Right renal pelvis (tissue), 4 donors: ENCODE results near the gene COL26A1. TPM values are rescaled to one million over a fixed set of nuclear protein-coding genes. Genes with fewer than 3 reads are reported as not detected.
"Not testable (repeated sequence)": the region's sequence is repeated elsewhere in the genome, so short reads cannot be mapped to it uniquely, and the experiment has no call there.

Experiments
- DNase-seq, 4 donors: peaks; one replicate each; pipeline ENCODE4 v3.0.0-alpha.2; 2013; ENCODE audit warnings: low read depth in 4 of 4, low spot score in 3 of 4, missing footprints in 1 of 4
- polyA plus RNA-seq, 4 donors: library from polyadenylated mRNA; unstranded; fragments of 120-200 nt; gene quantifications; one replicate each; pipeline ENCODE4 v1.2.1, GENCODE V29; 2013; ENCODE audit not compliant: insufficient read length in 4 of 4

The COL26A1 gene
- 10 to 100 TPM; 24.7 to 32.5 (median 25.7) TPM for polyA plus RNA-seq

GRCh38 chr7:101362334-101363195, at the start of gene COL26A1:
TSS of gene COL26A1 (plus strand) at chr7:101362875. CDS start at chr7:101363033, 158 bp downstream.
- DNase-seq, result no peak

GRCh38 chr7:101315336-101315735, 47.3 kb upstream of the COL26A1 start:
- DNase-seq, result no peak

GRCh38 chr7:101319401-101319800, 43.3 kb upstream of the COL26A1 start:
- no peak for DNase-seq

- peak; percentile 89 to 94 (median 92) for DNase-seq
These were observed 40.9 kb upstream of the COL26A1 start, which contains the start of gene IFT22 for GRCh38 chr7:101321491-101322401. TSS of gene IFT22 (minus strand) at chr7:101321812. CDS start at chr7:101321709, 103 bp downstream.

- DNase-seq, result no peak
These were observed 34.5 kb upstream of the COL26A1 start for GRCh38 chr7:101328159-101328558.

- DNase-seq, result no peak
These were observed 32.6 kb upstream of the COL26A1 start for GRCh38 chr7:101330011-101330484.

- DNase-seq, result no peak
These were observed 30.6 kb upstream of the COL26A1 start for GRCh38 chr7:101332026-101332425.

GRCh38 chr7:101333912-101334311, 28.8 kb upstream of the COL26A1 start:
- no peak for DNase-seq

- DNase-seq, result no peak
These were observed 22.3 kb upstream of the COL26A1 start for GRCh38 chr7:101340379-101340778.

- DNase-seq, result no peak
These were observed 19.8 kb upstream of the COL26A1 start for GRCh38 chr7:101342892-101343291.

GRCh38 chr7:101347477-101347876, 15.2 kb upstream of the COL26A1 start:
- no peak for DNase-seq

- DNase-seq, result not testable (repeated sequence)
These were observed 14.1 kb upstream of the COL26A1 start for GRCh38 chr7:101348456-101349067.

- not testable (repeated sequence) for DNase-seq
These were observed 13.4 kb upstream of the COL26A1 start for GRCh38 chr7:101349300-101349699.

GRCh38 chr7:101352920-101353308, 9.8 kb upstream of the COL26A1 start:
- DNase-seq, result no peak

GRCh38 chr7:101357433-101357832, 5.2 kb upstream of the COL26A1 start:
- no peak for DNase-seq

- no peak for DNase-seq
These were observed 590 bp downstream of the COL26A1 start for GRCh38 chr7:101363196-101363733.

- peak in 2 of 4 donors; percentile 65 to 74 for DNase-seq
These were observed 1.2 kb downstream of the COL26A1 start for GRCh38 chr7:101363734-101364374.

- no peak for DNase-seq
These were observed 3.3 kb downstream of the COL26A1 start for GRCh38 chr7:101365956-101366355.

- no peak for DNase-seq
These were observed 5.0 kb downstream of the COL26A1 start for GRCh38 chr7:101367676-101368075.
